Lower leg skin (tissue), 4 donors: ENCODE data around the gene NDUFA12. TPM values are rescaled to one million over a fixed set of nuclear protein-coding genes. Genes with fewer than 3 reads are reported as not detected.
"Not testable (repeated sequence)": the region's sequence is repeated elsewhere in the genome, so short reads cannot be mapped to it uniquely, and the experiment has no call there.

Experiments used
- DNase-seq, 2 donors: peaks; one replicate each; pipeline ENCODE4 v3.0.0-alpha.2; 2019; ENCODE audit warnings: low spot score in 2 of 2
- H3K4me3 ChIP-seq: fragments of 200-600 bp; sonication (generic); 2 replicates; pipeline ENCODE4 v1.5.1; 2017; ENCODE audit warnings: mild to moderate bottlenecking, low read depth; ENCODE audit not compliant: poor library complexity, severe bottlenecking
- POLR2A ChIP-seq, 2 donors: fragments of 450-650 bp; IDR thresholded peaks; one replicate each; pipeline ENCODE4 v1.6.1; 2016 to 2017; ENCODE audit warnings: antibody characterized with exemption in 2 of 2, mild to moderate bottlenecking in 1 of 2, moderate library complexity in 1 of 2
- WGBS, 2 donors: methylation state at CpG; one replicate each; pipeline ENCODE4 v1.1.5; 2018; 5-methylcytosine and 5-hydroxymethylcytosine counted together
- intact Hi-C: fragments of 100-400 bp; cut with DNase I; formaldehyde crosslinking; loops from one replicate; pipeline ENCODE4 v1.15.0; 2023; ENCODE audit warnings: low total_unique reads
- total RNA-seq, 4 donors: library from RNA; depleted of rRNA; stranded (reverse); fragments of >200 nt; gene quantifications; one replicate each; pipeline ENCODE4 v1.1.0, GENCODE V29; 2016
- TF ChIP-seq, protein P1 (sequence below), 3 donors: fragments of 450-650 bp; IDR thresholded peaks; one replicate each; pipeline ENCODE4 v1.5.1; 2016; ENCODE audit warnings: antibody characterized with exemption in 3 of 3, mild to moderate bottlenecking in 3 of 3, moderate library complexity in 2 of 3

The NDUFA12 gene
- total RNA-seq, 4 donors from 2014 or later = 97.1 to 124 (median 99.8) TPM

DNA sequence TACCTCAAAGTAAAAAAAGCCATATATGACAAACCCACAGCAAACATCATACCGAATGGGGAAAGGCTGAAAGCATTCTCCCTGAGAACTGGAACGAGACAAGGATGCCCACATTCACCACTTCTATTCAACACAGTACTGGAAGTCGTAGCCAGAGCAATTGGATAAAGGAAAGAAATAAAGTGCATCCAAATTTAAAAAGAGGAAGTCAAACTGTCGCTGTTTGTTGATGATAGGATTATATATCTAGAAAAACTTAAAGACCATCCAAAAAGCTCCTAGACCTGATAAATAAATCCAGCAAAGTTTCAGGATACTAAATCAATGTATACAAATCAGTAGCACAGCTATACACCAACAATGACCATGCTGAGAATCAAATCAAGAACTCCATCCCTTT, 5.2 kb downstream of the NDUFA12 start:
- WGBS, 2 donors = 54 to 73% methylated on average over 4 of the region's 4 CpGs
- intact Hi-C loops = no loop called here
- TF ChIP-seq POLR2A (IDR thresholded peaks at IDR 0.05) = no peak
- TF ChIP-seq, protein P1, sequence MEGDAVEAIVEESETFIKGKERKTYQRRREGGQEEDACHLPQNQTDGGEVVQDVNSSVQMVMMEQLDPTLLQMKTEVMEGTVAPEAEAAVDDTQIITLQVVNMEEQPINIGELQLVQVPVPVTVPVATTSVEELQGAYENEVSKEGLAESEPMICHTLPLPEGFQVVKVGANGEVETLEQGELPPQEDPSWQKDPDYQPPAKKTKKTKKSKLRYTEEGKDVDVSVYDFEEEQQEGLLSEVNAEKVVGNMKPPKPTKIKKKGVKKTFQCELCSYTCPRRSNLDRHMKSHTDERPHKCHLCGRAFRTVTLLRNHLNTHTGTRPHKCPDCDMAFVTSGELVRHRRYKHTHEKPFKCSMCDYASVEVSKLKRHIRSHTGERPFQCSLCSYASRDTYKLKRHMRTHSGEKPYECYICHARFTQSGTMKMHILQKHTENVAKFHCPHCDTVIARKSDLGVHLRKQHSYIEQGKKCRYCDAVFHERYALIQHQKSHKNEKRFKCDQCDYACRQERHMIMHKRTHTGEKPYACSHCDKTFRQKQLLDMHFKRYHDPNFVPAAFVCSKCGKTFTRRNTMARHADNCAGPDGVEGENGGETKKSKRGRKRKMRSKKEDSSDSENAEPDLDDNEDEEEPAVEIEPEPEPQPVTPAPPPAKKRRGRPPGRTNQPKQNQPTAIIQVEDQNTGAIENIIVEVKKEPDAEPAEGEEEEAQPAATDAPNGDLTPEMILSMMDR (IDR thresholded peaks at IDR 0.05) = no peak
- DNase-seq = no peak
- H3K4me3 ChIP-seq = no peak overlapping the region

DNA sequence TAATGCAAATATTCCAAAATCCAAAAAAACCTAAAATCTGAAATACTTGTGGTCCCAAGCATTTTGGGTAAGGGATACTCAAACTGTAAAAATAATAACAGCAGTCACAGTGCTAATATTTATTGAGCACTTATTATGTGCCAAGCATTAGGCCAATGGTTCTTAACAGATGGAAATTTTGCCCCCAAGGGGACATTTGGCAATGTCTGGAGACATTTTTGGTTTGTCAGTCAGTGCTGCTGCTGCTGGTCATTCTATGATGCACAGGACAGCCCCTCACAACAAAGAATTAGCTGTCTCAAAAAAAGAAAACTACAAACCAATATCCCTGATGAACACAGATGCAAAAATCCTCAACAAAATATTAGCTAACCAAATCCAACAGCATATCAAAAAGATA, 5.8 kb downstream of the NDUFA12 start:
- TF ChIP-seq, protein P1 (IDR thresholded peaks at IDR 0.05) = no peak
- TF ChIP-seq POLR2A (IDR thresholded peaks at IDR 0.05) = no peak
- H3K4me3 ChIP-seq = no peak overlapping the region
- no peak for DNase-seq
- intact Hi-C loops = no loop called here

DNA sequence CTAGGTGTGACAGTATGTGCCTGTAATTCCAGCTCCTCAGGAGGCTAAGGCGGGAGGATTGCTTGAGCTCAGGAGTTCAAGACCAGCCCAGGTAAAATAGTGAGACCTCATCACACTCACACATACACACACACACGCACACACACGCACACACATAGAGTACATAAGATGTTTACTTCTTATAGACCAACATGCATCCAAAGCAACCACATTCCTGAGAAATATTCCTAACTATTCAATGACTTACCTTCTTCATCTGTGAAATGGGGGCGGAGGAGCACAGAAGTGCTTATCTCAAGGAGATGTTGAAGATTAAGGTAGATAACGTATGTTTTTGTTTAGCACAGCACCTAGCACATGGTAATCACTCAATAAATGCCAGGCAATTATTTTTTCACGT, 6.4 kb downstream of the NDUFA12 start:
- H3K4me3 ChIP-seq = no peak overlapping the region

DNA sequence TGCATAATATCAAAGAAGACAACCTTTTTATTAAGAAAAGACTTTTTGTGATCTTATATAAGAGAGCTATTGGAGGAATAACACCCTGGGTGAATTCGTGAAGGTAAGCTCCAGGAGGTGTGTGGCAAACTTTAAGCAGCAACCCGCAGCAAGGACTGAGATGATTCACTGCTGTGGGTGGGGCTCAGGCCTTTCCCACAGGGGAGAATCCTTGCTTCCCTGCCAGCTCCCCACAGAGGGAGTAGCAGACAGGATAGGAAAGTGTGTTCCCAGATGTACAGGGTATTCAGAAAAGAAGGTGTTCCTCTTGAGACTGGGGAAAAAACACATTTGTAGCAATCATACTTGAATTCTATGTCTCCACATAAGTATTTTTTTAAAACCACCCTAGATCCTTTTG, 9.2 kb downstream of the NDUFA12 start:
- intact Hi-C loops = no loop called here
- TF ChIP-seq POLR2A (IDR thresholded peaks at IDR 0.05) = no peak
- TF ChIP-seq, protein P1 (IDR thresholded peaks at IDR 0.05) = no peak
- WGBS, 2 donors = 36 to 53% methylated on average over 2 of the region's 2 CpGs
- no peak overlapping the region for H3K4me3 ChIP-seq
- no peak for DNase-seq

More for the DNA sequence above, 6.4 kb downstream of the NDUFA12 start:
- no peak for DNase-seq
- 91% methylated on average over 6 of the region's 6 CpGs for WGBS, 2 donors
- intact Hi-C loops = no loop called here
- TF ChIP-seq, protein P1 (IDR thresholded peaks at IDR 0.05) = no peak
- TF ChIP-seq POLR2A (IDR thresholded peaks at IDR 0.05) = no peak

DNA sequence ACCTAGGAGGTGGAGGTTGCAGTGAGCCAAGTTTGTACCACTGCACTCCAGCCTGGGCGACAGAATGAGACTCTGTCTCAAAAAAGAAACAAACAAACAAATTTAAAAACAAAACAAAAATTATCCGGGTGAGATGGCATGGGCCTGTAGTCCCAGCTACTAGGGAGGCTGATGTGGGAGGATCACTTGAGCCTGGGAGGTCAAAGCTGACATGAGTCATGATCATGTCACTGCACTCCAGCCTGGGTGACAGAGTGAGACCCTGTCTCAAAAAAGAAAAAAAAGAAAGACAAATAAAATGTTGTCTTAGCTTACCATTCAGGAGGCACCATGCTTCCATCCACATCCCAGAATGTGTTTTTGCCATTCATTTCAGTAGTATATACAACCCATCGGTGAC, 9.6 kb downstream of the NDUFA12 start:
- WGBS, 2 donors = 81 to 82% methylated on average over 3 of the region's 3 CpGs
- intact Hi-C loops, H3K4me3 ChIP-seq, DNase-seq: not testable (repeated sequence)

DNA sequence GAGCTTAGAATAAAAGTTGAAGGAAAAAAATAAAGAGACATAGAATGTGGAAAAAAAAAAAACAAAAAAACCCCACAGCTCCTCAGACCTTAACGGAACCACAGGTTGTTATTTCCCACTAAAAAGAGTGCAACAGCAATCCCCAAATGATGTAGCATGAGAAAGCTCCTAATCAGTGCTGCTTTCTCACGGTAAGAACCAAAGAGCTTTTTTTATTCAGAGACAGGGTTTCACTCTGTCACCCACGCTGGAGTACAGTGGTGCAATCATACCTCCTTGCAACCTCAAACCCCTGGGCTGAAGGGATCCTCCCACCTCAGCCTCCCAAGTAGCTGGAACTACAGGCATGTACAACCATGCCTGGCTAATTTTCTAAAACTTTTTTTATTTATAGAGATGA, 13.3 kb downstream of the NDUFA12 start:
- intact Hi-C loops = no loop called here
- WGBS, 2 donors = 87 to 96% methylated on average over 3 of the region's 3 CpGs
- no peak overlapping the region for H3K4me3 ChIP-seq
- TF ChIP-seq, protein P1 (IDR thresholded peaks at IDR 0.05) = no peak
- TF ChIP-seq POLR2A (IDR thresholded peaks at IDR 0.05) = no peak
- DNase-seq = no peak
